Measurements from ENCODE around the gene DLGAP4. TPM values are rescaled to one million over a fixed set of nuclear protein-coding genes. Genes with fewer than 3 reads are reported as not detected.
A peak's percentile ranks its signal among the peaks of the same experiment; 100 is the strongest.

Gene DLGAP4
- total RNA-seq, 4 donors from 2014 or later: 38.6 to 193 (median 80.5) TPM

DNA sequence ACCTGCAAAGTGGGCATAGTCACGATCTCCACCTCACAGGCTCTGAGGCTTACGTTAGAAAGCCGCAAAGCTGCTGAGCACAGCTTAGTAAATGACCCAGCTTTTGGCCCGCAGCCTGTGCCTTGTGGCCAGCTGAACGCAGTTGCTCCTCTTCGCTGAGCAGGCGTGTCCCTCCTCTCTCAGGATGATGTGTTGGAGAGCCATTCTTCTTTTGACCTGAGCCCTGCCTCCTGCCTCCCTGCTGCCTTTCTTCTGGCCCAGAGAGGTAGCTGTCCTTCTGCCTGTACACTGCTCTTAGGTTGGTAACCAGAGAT lies 187.6 kb downstream of the DLGAP4 start:
- peak; percentile 71 to 74 for DNase-seq
- Histone ChIP-seq H3K4me3 (no peak overlapping the region), H3K27ac (peak overlapping the region; percentile 65 to 75), H3K4me1 (peaks cover 0 to 6% of the 10 kb centered on the region in 2 donors), H3K27me3 (no peaks in the 10 kb centered on the region), H3K9me3 (no peaks in the 10 kb centered on the region), H3K36me3 (no peaks in the 10 kb centered on the region)
- TF ChIP-seq CTCF (IDR thresholded peaks at IDR 0.05): no peak
- TF ChIP-seq POLR2A (IDR thresholded peaks at IDR 0.05): no peak
- intact Hi-C loops (cut with DNase I; ENCODE audit: low total_unique reads): no loop called here

DNA sequence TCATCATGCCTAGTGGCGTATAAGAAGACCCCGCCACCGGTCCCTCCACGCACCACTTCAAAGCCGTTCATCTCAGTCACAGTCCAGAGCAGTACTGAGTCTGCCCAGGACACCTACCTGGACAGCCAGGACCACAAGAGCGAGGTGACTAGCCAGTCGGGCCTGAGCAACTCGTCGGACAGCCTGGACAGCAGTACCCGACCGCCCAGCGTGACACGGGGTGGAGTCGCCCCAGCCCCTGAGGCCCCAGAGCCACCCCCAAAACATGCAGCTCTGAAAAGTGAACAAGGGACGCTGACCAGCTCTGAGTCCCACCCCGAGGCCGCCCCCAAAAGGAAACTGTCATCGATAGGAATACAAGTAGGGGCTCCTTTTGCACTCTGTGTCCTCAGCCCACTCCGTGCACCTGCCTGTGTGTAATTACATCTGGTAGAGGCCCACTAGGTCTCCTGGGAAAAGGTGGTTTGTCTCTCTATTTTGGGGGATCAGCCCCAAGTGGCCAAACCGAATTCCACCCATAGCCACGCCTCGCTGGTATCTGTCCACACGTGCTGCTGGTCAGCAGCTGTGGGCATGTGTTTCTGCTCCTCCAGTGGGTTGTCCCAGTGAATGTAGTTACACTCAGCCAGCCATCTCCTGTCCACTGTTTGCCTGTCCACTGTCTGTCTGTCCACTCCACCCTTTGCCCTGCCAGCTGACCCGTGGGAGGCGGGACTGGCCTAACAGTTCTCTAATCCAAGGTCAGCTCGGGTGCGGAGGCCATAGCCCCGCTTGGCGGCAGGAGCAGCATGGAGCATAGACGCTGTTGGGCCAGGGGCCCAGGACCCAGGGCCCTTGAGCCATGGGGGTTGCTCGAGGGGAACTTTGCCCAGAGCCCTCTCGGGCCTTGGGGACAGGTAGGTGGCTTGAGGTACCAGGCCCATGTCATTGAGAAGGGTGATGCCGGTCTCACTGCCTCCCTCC lies 190.8 kb downstream of the DLGAP4 start:
- Histone ChIP-seq H3K4me3 (no peak overlapping the region), H3K9me3 (no peaks in the 10 kb centered on the region), H3K27me3 (no peaks in the 10 kb centered on the region), H3K27ac (no peak overlapping the region), H3K36me3 (no peaks in the 10 kb centered on the region), H3K4me1 (no peaks in the 10 kb centered on the region)
- TF ChIP-seq POLR2A (IDR thresholded peaks at IDR 0.05) (no peak), CTCF (IDR thresholded peaks at IDR 0.05) (no peak)
- no peak for DNase-seq
- intact Hi-C loops (cut with DNase I; ENCODE audit: low total_unique reads): no loop called here

DNA sequence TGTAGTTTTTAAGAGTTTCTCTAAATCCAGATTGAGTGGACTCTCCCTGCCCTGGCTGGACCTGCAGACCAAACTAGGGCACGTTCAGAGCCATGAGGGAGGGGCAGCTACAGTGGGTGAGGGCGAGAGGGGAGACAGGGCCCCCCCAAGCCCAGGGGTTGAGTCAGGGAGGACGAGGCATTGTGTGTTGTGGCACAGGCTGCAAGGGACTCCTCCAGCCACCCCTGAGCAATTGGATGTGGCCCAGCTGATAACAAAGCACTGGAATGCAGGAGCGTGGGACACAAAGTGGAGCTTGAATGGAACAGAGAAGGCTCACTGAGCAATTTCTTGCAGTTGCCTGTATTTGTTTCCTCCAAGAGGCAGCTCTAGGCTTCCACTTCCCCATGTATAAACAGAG lies 191.7 kb downstream of the DLGAP4 start:
- no peak for TF ChIP-seq POLR2A (IDR thresholded peaks at IDR 0.05)

GRCh38 chr20:36498386-36499179 lies 192.4 kb downstream of the DLGAP4 start:
- Histone ChIP-seq H3K4me3 (no peak overlapping the region), H3K36me3 (no peaks in the 10 kb centered on the region), H3K27ac (no peak overlapping the region), H3K4me1 (no peaks in the 10 kb centered on the region), H3K27me3 (no peaks in the 10 kb centered on the region), H3K9me3 (no peaks in the 10 kb centered on the region)
- no peak for DNase-seq
- no peak for TF ChIP-seq POLR2A (IDR thresholded peaks at IDR 0.05)
- TF ChIP-seq CTCF (IDR thresholded peaks at IDR 0.05): no peak
- intact Hi-C loops (cut with DNase I; ENCODE audit: low total_unique reads): no loop called here

More for the DNA sequence above, 191.7 kb downstream of the DLGAP4 start:
- no peak overlapping the region for H3K27ac ChIP-seq
- H3K27me3 ChIP-seq: no peaks in the 10 kb centered on the region
- intact Hi-C loops (cut with DNase I; ENCODE audit: low total_unique reads): no loop called here
- no peaks in the 10 kb centered on the region for H3K4me1 ChIP-seq
- H3K36me3 ChIP-seq: no peaks in the 10 kb centered on the region
- DNase-seq: no peak
- H3K4me3 ChIP-seq: no peak overlapping the region
- H3K9me3 ChIP-seq: no peaks in the 10 kb centered on the region

DNA sequence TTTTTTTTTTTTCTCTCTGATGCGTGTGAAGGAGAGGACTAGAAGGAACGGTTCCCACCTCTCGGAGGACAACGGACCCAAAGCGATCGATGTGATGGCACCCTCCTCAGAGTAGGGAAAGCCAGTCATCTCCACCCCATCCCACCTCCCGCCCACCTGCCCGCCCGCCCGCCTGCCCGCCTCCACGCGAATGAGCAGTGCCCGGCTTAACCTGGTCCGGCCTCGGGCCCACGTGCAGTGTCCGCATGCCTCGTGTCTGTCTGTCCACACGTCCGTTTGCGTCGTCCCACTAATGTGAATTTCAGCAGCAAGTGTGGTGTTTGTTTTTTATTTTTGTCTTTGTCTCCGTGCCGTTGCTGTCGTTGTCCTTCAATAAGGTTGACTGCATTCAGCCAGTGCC lies 193.1 kb downstream of the DLGAP4 start:
- no peaks in the 10 kb centered on the region for H3K36me3 ChIP-seq
- no peaks in the 10 kb centered on the region for H3K27me3 ChIP-seq
- no peak for DNase-seq
- no peak overlapping the region for H3K4me3 ChIP-seq
- H3K9me3 ChIP-seq: no peaks in the 10 kb centered on the region
- TF ChIP-seq POLR2A (IDR thresholded peaks at IDR 0.05): no peak
- TF ChIP-seq CTCF (IDR thresholded peaks at IDR 0.05): no peak
- intact Hi-C loops (cut with DNase I; ENCODE audit: low total_unique reads): no loop called here
- no peaks in the 10 kb centered on the region for H3K4me1 ChIP-seq
- no peak overlapping the region for H3K27ac ChIP-seq
